KMS-11 (cell line): ENCODE data around the gene CLIP3.
"Not testable (repeated sequence)": the region's sequence is repeated elsewhere in the genome, so short reads cannot be mapped to it uniquely, and the experiment has no call there.

ENCODE experiments used
- H2AFZ ChIP-seq: fragments of 200-600 bp; sonication (generic); 2 replicates; pipeline ENCODE4 v1.6.1; 2016; ENCODE audit warnings: antibody characterized with exemption, mixed run types, low read depth
- H3K27ac ChIP-seq: fragments of 200-600 bp; sonication (generic); 2 replicates; pipeline ENCODE4 v1.6.1; 2016; ENCODE audit warnings: mild to moderate bottlenecking, mixed run types
- H3K27me3 ChIP-seq: fragments of 200-600 bp; sonication (generic); 2 replicates; pipeline ENCODE4 v1.6.1; 2017; ENCODE audit warnings: mild to moderate bottlenecking, low read depth, mixed run types, moderate library complexity; ENCODE audit not compliant: insufficient read depth
- H3K36me3 ChIP-seq: fragments of 200-600 bp; sonication (generic); 2 replicates; pipeline ENCODE4 v1.6.1; 2017; ENCODE audit warnings: mild to moderate bottlenecking, mixed run types; ENCODE audit not compliant: insufficient read depth
- H3K4me1 ChIP-seq: fragments of 200-600 bp; sonication (generic); 2 replicates; pipeline ENCODE4 v1.6.1; 2016; ENCODE audit warnings: mild to moderate bottlenecking, low read depth, mixed run types; ENCODE audit not compliant: poor library complexity, severe bottlenecking
- H3K4me2 ChIP-seq: fragments of 200-600 bp; sonication (generic); 2 replicates; pipeline ENCODE4 v1.7.0; 2016; ENCODE audit warnings: mild to moderate bottlenecking, mixed run types
- H3K4me3 ChIP-seq: fragments of 200-600 bp; sonication (generic); IDR thresholded peaks from 2 replicates; pipeline ENCODE4 v1.6.1; 2017; ENCODE audit warnings: low read depth, low read length, mixed read lengths; ENCODE audit not compliant: insufficient read depth
- H3K79me2 ChIP-seq: fragments of 200-600 bp; sonication (generic); 2 replicates; pipeline ENCODE4 v1.6.1; 2016; ENCODE audit warnings: low read depth, mixed run types; ENCODE audit not compliant: insufficient read depth
- H3K9ac ChIP-seq: fragments of 200-600 bp; sonication (generic); 2 replicates; pipeline ENCODE4 v1.6.1; 2016; ENCODE audit warnings: mild to moderate bottlenecking, mixed run types
- H4K20me1 ChIP-seq: fragments of 200-600 bp; sonication (generic); 2 replicates; pipeline ENCODE4 v1.6.1; 2016; ENCODE audit warnings: mild to moderate bottlenecking, mixed run types; ENCODE audit not compliant: insufficient read depth
- CTCF ChIP-seq: fragments of 200-600 bp; sonication (generic); conservative IDR thresholded peaks from 2 replicates; pipeline ENCODE4 v1.6.1; 2017; ENCODE audit warnings: low read depth, mild to moderate bottlenecking, antibody characterized with exemption, low read length, moderate library complexity, mixed read lengths

Gene CLIP3

GRCh38 chr19:36073121-36073876 is 40.6 kb upstream of the CLIP3 start:
- no peaks in the 10 kb centered on the region for H3K27me3 ChIP-seq
- no peak overlapping the region for H3K4me3 ChIP-seq
- no peaks in the 10 kb centered on the region for H4K20me1 ChIP-seq
- H3K27ac ChIP-seq = no peak overlapping the region
- H3K4me1 ChIP-seq = no peaks in the 10 kb centered on the region
- no peak for TF ChIP-seq CTCF
- no peak overlapping the region for H3K9ac ChIP-seq
- H3K36me3 ChIP-seq = peaks cover 3% of the 10 kb centered on the region; the same call in 1 of the 2 replicates
- H3K4me2 ChIP-seq = no peak overlapping the region
- H3K79me2 ChIP-seq = no peaks in the 10 kb centered on the region
- H2AFZ ChIP-seq = no peak overlapping the region

GRCh38 chr19:36072081-36072480 is 39.4 kb upstream of the CLIP3 start:
- Histone ChIP-seq H3K36me3 (no peaks in the 10 kb centered on the region), H4K20me1 (no peaks in the 10 kb centered on the region), H3K9ac (no peak overlapping the region), H3K4me3 (no peak overlapping the region), H3K4me2 (no peak overlapping the region), H3K79me2 (no peaks in the 10 kb centered on the region), H3K4me1 (no peaks in the 10 kb centered on the region), H3K27me3 (no peaks in the 10 kb centered on the region), H3K27ac (no peak overlapping the region), H2AFZ (no peak overlapping the region)
- no peak for TF ChIP-seq CTCF

DNA sequence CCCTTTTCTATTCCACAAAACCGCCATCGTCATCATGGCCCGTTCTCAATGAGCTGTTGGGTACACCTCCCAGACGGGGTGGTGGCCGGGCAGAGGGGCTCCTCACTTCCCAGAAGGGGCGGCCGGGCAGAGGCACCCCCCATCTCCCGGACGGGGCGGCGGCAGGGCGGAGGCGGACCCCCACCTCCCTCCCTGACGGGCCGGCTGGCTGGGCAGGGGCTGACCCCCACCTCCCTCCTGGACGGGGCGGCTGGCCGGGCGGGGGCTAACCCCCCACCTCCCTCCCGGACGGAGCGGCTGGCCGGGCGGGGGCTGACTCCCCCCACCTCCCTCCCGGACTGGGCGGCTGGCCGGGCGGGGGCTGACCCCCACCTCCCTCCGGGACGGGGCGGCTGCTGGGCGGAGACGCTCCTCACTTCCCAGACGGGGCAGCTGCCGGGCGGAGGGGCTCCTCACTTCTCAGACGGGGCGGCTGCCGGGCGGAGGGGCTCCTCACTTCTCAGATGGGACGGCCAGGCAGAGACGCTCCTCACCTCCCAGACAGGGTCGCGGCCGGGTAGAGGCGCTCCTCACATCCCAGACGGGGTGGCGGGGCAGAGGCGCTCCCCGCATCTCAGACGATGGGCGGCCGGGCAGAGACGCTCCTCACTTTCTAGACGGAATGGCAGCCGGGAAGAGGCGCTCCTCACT is 36.3 kb upstream of the CLIP3 start:
- not testable (repeated sequence) for H3K9ac ChIP-seq, H3K36me3 ChIP-seq, H3K4me2 ChIP-seq, H3K27me3 ChIP-seq, H3K79me2 ChIP-seq, H3K27ac ChIP-seq, H3K4me1 ChIP-seq, H3K4me3 ChIP-seq, H4K20me1 ChIP-seq, H2AFZ ChIP-seq

- no peaks in the 10 kb centered on the region; the same call in 1 of the 2 replicates for H3K79me2 ChIP-seq
Measured at GRCh38 chr19:36067681-36068080, 35.0 kb upstream of the CLIP3 start.

More at GRCh38 chr19:36067681-36068080, 35.0 kb upstream of the CLIP3 start:
- no peaks in the 10 kb centered on the region for H4K20me1 ChIP-seq
- no peak overlapping the region for H2AFZ ChIP-seq
- H3K36me3 ChIP-seq = 0 out of 2 replicates have a peak, but pooled peaks cover 4% of the 10 kb centered on the region
- no peak overlapping the region for H3K9ac ChIP-seq
- TF ChIP-seq CTCF = no peak
- no peaks in the 10 kb centered on the region for H3K27me3 ChIP-seq
- no peaks in the 10 kb centered on the region for H3K4me1 ChIP-seq
- H3K4me2 ChIP-seq = no peak overlapping the region
- H3K4me3 ChIP-seq = no peak overlapping the region
- H3K27ac ChIP-seq = no peak overlapping the region
